Heart left ventricle (tissue), 13 donors: Measurements from ENCODE around the gene CDH23.

Source experiments
- POLR2A ChIP-seq, 2 donors: fragments of 450-650 bp; IDR thresholded peaks; one replicate each; pipeline ENCODE4 v1.6.1; 2017; ENCODE audit warnings: antibody characterized with exemption in 2 of 2, mild to moderate bottlenecking in 2 of 2, moderate library complexity in 2 of 2
- TF ChIP-seq, protein P1 (sequence below), 12 donors: fragments of 200-600 bp; sonication (generic) in 4 of 12; IDR thresholded peaks; one replicate each; pipeline versions ENCODE4 v1.5.0 to v1.8.0; 2018 to 2022; ENCODE audit warnings: antibody characterized with exemption in 12 of 12, mild to moderate bottlenecking in 5 of 12
- donor health status: ischemic (EF 13 %, LVEDD 7.1; RV severe dilation, severe dysfunction).
- donor health status: DM: no; HTN: yes; CAD: no.
- donor health status: DM: no; HTN: no; CAD: no.
- donor health status: ischemic (EF 25% LVEDD 6.9; RV normal size, moderate dysfunction).
- donor health status: ischemic (EF 25% LVEDD 5.7; RV mildly dilated, moderate dysfunction).
- donor health status: ischemic (EF 35%, LVEDD 5.7; RV mildly dilated, moderate dysfunction).
- donor health status: nonischemic (EF 11% LVEDD 7.7; RV severe dilation, severe dysfunction).
- donor health status: DM: yes; HTN: yes; CAD: no.
- donor health status: PGD.
- donor health status: ischemic (EF 29% LVEDD 5.4; RV normal size, mild dysfunction).
- donor health status: nonischemic (EF 23%, LVEDD 6.1; RV moderate dilation, normal function).

DNA sequence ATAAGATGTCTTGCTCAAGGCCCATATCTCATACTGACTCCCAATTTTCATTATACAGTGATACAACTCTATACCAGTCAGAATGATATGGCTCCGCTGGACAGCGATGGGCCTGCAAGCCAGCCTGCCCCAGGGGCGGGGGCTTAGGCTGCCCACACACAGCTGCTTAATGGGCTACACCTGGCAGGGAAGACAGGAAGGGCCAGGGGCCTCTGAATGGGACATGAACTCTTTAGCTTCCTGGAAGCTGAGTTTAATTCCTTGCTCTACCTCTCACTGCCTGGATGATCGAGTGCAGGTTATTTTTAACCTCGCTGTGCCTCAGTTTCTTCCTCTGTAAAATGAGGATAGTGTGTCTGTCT, 210.3 kb downstream of the CDH23 start:
- TF ChIP-seq, protein P1, sequence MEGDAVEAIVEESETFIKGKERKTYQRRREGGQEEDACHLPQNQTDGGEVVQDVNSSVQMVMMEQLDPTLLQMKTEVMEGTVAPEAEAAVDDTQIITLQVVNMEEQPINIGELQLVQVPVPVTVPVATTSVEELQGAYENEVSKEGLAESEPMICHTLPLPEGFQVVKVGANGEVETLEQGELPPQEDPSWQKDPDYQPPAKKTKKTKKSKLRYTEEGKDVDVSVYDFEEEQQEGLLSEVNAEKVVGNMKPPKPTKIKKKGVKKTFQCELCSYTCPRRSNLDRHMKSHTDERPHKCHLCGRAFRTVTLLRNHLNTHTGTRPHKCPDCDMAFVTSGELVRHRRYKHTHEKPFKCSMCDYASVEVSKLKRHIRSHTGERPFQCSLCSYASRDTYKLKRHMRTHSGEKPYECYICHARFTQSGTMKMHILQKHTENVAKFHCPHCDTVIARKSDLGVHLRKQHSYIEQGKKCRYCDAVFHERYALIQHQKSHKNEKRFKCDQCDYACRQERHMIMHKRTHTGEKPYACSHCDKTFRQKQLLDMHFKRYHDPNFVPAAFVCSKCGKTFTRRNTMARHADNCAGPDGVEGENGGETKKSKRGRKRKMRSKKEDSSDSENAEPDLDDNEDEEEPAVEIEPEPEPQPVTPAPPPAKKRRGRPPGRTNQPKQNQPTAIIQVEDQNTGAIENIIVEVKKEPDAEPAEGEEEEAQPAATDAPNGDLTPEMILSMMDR (IDR thresholded peaks at IDR 0.05): no peak
- TF ChIP-seq POLR2A (IDR thresholded peaks at IDR 0.05): no peak
